ENCODE measurements around the gene CHI3L1. TPM values are rescaled to one million over a fixed set of nuclear protein-coding genes. Genes with fewer than 3 reads are reported as not detected.
A peak's percentile ranks its signal among the peaks of the same experiment; 100 is the strongest.
"Not testable (repeated sequence)": the region's sequence is repeated elsewhere in the genome, so short reads cannot be mapped to it uniquely, and the experiment has no call there.

Gene CHI3L1
- 0.12 and 0.48 TPM in 2 replicates for total RNA-seq

DNA sequence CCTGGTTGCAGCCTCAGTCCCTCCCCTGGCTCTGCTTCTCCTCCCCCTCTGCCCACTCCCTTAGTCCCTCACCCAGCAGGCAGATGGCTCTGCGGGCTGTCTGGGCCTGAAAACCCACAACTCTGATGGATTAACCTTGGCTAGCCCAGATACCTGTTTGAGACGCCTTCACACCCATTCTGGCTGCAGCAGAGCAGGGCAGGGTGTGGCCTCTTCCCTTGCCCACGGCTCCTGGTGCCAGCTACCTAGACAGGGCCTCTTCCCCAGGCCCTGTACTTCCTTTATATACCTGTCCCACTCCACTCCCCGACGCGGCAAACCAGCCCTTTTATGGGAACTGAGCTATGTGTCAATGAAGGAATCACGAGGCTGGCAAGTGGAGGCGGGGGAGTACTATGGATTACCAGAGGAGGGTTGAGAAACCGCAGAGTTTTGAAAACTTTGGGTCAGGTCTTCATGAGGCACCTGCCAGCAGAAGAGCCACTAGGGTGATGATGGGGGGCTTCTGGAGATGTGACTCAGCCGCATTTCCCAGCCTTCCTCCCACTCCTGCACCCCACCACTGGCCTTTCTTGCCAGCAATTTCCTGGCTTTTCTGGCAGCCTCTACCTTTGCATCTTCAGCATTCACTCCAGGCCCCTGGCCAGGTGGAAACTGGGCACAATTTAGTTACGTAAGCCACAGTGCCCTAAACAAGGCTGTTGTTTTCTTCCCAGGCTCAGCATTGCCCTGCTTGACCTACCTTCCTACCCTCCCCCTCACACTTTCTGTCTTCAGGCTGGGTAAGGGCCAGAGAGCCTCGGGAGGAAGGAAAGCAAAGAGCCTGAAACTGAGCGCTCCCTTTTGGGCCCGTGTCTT lies at the start of gene CHI3L1:
Gene CHI3L1 (minus strand): TSS at position 259 of the 858 bp plus-strand sequence. CDS start 81 bp downstream, at position 178.
- DNase-seq (ENCODE audit: extremely low read depth, low read depth, low spot score), result no peak

DNA sequence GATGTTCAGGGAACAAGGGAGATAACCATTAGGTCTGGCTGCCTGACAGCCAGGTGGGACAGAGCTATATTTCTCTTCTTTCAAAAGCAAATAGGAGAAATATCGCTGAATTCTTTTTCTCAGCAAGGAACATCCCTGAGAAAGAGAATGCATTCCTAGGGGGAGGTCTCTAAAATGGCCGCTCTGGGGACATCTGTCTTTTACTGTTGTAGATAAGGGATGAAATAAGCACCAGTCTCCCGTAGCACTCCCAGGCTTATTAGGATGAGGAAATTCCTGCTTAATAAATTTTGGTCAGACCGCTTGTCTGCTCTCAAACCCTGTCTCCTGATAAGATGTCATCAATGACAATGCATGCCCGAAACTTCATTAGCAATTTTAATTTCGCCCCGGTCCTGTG lies 48.4 kb upstream of the CHI3L1 start:
- not testable (repeated sequence) for DNase-seq (ENCODE audit: extremely low read depth, low read depth, low spot score)

DNA sequence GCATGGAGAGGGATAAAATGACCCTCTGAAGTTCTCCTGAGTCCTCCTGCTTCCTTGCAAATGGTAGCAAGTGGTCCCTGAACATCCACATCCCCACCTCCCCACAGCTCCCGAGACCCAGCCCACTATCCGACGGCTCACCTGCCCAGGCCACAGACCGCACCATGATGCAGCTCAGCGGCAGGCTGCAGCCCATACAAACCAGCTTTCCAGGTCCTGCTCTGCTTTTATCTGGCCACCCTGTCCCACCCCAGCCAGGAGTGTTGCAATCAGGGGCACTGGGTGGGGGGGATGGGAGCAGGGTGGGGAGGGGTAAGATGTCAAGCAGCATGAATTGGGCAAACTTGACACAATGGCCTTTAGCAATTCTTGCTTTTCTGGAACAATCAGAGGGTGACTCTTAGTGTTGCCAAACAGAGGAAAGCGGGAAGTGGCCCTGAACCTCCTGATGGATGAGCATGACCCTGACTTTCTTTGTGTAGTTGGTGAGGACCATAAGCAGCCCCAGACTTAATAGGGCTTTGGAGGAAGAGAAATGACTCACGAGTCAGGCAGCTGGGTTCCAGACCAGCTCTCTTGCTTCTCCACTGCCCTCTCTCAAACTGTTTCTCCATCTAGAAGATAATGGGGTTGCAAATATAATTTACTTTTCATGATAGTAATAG lies 43.1 kb upstream of the CHI3L1 start, which contains the start of gene CHIT1:
Gene CHIT1 (minus strand): TSS at position 203 of the 665 bp plus-strand sequence. CDS start 37 bp downstream, at position 166.
- DNase-seq (ENCODE audit: extremely low read depth, low read depth, low spot score), result no peak

DNA sequence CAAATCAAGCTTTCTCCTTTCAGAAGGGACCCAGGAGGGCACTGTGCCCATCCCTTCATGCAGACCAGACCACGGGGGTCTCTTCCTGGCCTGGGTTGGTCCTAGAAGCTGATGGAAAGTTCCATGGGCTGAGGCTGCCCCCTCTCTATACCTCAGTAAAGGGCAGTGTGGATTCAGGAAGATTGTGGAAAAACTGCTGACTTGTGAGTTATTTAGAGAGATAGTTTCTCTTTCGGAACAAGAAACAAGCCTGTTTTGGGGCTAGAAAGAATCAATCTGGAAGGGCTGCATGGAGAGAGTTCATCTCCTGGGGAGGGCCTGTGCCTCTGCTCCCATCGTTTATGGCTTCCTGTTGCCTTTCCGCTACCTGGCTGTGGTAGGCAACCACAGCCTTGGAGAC lies 42.2 kb upstream of the CHI3L1 start:
- DNase-seq (ENCODE audit: extremely low read depth, low read depth, low spot score), result no peak

DNA sequence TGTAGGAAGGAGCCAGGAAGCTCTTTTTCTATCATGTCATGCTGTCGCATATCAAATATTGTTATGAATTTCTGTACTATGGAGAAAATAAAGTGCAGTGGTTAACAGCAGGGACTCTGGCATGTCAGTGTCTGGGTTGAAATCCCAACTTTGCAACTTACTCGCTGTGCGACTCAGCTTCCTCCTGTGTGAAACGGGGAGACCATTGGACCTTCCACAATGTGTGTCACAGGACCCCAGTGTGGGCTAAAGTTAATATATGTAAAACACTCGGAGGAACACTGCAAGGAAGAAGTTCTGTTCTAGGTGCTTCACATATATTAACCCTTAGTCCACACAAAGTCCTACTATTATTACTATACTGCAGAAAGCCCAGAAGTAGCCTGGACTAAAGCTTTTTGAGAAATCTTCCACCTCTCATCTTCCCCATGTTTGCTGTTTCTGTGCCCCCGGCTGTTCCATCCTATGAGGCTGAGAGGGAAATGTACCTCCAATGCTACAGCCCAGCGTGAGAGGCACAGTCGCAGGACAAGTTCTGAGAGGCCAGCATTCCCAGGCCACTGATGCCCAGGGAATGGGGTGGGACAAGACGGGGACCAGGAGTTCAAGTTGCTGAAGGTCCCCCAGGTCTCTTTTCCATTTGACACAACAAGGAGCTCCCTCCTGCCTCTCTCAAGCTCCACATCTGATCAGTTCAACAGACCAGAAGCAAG lies 41.0 kb upstream of the CHI3L1 start:
- no peak for DNase-seq (ENCODE audit: extremely low read depth, low read depth, low spot score)

DNA sequence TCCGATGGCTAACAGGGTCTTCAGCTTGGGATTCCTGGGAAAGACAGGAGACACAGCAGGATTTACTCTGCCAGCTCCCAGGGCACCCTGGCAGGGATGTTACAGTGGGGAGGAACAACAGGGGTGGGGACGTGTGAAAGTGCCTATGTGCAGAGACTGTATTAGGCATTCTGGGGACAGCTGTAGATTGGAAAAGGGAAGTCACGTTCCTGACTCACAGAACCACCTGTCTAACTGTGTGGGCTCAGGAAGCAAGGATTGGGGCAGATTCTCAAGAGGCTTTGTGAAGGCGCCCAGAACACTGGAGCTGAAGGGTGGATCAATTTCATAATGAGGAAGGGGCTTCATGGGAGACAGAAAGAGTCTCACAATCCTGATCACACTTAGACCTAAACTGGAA lies 38.6 kb upstream of the CHI3L1 start:
- no peak for DNase-seq (ENCODE audit: extremely low read depth, low read depth, low spot score)

DNA sequence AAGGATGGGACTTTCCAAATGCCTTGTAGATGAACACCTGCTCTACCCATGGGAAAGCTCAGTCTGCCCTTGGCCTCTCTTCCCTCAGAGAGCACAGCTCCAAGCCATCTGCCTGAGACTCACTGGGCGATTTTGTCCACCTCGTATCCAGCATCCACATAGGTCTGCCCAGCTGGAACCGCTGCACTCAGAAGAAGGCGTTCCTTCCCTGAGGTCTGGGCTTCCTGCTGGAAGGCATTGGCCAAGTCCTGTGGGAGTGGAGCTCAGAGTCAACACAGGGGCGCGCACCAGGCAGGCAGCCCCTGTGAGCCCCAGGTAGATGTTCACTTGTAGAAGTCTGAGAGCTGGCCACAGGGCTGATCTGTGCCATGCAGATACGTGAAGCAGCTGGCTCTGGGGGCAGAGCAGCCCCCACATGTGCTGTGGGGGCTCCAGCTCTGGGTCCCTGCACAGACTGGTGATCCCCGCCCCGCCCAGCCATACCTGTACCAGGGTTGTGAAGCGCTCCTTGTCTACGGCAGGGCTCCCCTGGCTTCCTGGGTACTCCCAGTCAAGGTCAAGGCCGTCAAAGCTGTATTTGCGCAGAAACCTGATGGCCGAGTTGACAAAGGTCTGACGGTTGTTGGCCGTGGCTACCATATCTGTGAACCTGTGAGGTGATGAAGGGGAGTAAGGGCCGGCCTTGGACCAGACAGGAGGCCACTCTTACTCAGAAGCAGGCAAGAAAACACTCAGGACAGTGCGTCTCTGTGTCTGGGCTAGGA lies 36.7 kb upstream of the CHI3L1 start:
- DNase-seq (ENCODE audit: extremely low read depth, low read depth, low spot score), result no peak

DNA sequence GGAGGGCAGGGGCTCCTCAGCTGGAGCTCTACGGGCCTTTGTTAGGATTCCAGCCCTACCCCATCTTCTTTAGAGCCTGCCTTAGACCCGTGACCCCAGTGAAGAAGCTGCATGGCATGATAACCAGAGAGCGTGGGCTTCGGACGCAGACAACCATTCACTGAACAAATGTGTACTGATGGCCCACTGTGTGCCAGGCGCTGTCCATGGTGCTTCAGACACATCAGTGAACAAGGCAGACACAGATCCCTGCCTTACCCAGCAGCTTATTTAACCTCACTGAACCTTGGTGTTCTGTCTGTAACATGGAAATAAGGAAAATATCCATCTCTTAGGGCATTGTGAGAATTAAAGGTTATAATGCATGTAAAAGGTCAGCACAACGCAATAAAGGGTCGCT lies 33.4 kb upstream of the CHI3L1 start:
- DNase-seq (ENCODE audit: extremely low read depth, low read depth, low spot score), result no peak

DNA sequence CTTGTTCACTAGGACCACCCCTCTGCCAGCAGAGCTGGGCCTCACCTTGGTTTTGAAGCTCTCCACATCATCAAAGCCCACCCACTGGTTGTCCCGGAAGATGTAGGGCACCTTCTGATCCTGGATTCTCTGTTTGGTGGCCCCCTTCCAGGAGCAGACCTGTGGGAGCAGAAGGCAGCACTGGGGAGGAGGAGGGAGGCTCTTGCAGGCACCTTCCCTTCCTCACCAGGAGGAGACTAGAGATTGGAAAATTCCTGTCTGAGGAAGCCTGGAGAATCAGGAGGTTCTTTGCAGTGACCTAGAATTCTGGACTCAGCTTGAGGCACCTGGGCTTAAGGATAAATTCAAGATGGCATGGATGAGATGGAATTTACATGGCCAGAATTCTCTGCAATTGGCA lies 32.7 kb upstream of the CHI3L1 start:
- DNase-seq (ENCODE audit: extremely low read depth, low read depth, low spot score), result no peak

DNA sequence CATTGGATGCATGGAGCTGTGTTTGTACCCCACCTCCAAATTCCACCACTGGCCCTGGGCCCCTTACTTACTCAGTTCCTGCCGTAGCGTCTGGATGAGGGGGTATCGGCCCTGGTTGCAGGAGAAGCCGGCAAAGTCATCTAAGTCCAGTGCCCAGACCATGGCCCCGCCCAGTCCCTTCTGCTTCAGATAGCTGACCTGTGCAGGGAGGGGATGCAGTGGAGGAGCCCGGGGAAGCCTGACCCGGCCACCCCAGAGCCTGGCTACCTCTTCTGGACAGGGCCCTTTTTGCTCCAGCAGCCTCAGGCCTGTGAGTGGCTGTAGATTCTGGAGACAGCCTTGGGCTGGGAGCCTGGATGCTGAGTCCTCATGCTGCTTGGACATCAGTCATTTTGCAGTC lies 31.2 kb upstream of the CHI3L1 start:
- no peak for DNase-seq (ENCODE audit: extremely low read depth, low read depth, low spot score)

DNA sequence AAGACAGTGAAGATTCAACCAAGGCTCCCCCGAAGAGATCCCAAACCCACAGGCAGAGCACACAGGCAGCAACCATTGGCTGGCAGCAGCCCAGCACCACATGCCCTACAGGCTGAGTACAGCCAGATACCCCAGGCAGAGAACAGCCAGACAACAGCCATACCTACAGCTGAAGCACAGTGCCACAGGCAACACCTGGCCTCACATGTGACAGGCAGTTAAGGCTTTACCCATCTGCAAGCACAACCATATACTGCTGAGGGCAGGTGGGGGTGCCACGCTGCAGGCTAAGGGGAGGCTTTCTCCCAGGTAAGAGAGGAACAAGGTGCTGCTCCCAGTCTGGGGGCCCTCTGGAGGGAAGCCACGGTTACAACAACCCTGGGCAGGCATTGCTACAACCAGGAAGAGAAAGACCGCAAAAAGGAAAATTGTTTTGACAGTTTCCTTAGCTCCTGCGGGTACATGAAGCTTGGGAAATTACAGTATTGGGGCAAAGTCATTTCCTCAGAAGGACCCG lies 30.7 kb upstream of the CHI3L1 start:
- DNase-seq (ENCODE audit: extremely low read depth, low read depth, low spot score), result no peak

DNA sequence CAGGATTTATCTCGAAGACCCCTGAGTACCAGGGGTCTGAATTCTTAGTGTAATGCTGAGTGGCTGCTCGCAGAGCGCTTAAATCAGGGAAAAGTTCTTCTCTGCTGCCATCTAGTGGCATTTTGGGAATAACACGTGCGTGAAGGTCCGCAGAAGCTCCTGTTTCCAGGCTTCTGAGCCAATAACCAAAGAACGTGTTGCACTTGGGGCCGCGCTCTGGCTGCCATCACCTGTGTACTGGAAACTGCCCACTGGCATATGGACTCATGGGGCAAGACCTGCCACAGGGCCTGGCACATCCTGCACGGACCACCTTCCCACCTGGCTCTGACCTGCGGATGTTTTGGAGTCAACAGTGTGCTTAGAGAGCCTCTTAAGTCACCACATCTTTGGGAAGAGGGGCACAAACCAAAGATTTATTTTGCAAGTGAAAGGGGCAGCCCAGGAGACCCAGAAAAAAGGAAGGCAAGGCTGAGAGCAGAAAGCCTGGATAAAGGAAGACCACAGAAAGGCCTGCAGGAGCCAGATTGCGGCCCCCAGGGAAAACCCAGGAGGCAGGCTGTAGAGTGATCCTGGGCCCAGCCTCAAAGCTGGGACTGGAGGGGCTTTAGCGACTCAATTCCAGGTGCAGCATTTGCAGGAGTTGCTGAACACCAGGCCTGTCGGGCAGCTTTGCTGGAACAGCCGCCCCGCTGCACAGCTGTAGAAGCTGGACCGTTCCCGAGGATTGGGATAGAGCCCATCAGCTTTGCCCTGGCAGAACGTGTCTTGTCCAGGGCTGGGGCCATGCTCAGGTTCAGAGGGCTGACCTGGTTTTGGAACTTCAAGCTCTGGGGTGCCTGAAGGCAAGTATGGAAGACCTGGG lies 30.0 kb upstream of the CHI3L1 start:
- DNase-seq (ENCODE audit: extremely low read depth, low read depth, low spot score), result peak; percentile 23

DNA sequence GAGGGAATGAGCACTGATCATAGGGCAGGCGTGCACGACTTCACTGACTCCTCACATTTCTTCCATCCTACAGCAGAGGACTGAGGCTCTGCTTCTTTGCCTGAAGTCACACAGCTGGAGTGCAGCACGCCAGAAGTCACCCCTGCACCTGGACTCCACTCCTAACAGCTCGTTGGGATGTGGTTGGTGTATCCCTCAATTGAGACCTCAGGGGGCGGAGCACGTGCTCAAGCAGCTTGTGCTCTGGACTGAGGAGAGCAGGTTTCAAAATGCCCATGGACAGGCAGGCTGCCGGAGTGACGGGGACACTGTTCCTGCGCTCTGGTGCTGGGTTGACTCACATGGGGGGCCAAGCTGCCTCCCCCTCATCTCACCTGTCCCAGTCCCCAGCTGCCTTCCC lies 29.1 kb upstream of the CHI3L1 start:
- DNase-seq (ENCODE audit: extremely low read depth, low read depth, low spot score), result no peak

DNA sequence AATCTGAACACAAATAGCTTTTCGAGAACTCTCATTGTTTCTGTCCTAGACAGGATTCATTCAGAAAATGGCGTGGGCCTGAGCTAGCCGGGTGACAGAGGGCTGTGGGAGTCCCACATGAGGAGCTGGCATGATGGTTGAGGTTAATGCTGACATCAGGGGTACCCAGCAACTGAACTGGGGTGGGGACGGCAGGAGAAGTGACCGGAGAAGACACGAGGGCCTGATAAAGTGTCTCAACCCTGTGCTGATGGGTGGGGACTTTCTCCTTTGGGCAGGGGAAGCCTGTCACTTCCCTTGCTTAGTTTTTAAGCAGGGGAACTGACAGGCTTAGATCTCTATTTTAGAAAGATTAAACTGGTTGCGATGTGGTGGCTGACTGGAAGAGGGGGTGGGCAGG lies 28.4 kb upstream of the CHI3L1 start:
- no peak for DNase-seq (ENCODE audit: extremely low read depth, low read depth, low spot score)

DNA sequence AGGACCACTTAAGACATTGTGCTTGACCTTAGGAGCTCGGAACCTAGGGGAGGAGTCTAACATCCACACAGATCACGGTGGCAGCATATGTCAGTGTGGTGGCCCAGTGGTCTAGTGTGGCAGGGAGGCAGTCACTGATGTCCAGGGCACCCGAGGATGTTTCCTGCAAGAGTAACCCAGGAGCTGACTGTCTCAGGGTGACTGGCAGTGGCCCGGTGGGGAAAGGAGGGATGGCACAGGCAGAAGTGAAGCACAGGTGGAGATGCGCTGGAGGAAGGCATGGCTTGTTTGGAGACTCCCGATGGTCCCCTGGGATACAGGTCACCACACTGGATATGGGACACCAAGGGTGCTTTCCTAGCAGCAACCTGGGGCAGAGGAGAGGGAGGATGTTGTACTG lies 26.6 kb upstream of the CHI3L1 start:
- DNase-seq (ENCODE audit: extremely low read depth, low read depth, low spot score), result no peak

DNA sequence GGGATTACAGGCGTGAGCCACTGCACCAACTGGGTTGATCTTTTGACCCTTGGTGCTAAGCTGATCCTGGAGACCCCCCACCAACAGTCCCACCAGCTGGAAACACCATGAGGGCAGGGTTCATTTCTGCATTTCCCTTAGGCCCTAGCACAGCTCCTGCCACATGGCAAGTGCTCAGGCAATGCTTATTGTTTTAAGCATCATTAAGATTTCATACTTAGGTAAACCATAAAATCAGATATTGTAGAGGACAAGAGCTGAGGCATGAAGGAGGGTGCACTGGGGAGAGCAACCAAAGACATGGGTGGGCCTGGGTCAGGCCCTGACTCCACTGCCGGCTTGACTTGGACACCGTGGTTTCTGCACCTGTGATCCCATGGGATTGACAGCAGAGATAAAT lies 25.3 kb upstream of the CHI3L1 start:
- no peak for DNase-seq (ENCODE audit: extremely low read depth, low read depth, low spot score)

DNA sequence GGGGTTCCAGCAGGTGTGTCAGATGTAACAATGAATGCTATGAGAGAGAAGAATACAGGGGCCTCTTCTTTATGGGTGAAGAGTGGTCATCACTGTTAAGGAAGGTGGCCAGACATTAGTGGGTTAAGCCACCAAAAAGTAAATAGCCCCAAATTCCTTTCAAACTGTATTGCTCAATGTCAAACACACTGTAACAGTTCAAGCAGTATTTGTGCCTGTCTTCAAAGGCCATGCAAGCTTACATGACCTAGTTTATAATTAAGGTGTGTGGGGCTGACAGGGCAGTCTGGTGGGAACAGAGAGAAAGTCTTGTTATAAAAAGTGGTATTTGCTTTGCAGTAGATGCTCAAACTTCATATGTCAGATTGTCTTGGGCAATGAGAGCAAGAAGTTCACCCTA lies 24.5 kb upstream of the CHI3L1 start:
- DNase-seq (ENCODE audit: extremely low read depth, low read depth, low spot score), result no peak

DNA sequence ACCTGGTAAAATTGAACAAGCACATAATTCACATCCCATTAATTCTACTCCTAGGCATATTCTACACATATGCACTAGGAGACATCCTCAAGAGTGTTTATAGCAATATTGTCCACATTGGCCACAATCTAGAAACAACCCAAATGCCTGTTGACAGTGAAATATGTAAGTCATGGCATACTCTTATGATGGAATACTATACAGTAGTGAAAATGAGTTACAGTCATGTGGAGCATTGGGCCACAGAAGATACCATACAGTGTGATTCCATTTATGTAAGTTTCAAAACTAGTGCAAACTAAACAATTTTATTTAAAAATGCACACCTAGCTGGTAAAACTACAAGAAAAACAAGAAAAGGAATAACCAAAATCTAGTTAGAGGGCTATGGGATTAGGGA lies 23.8 kb upstream of the CHI3L1 start:
- DNase-seq (ENCODE audit: extremely low read depth, low read depth, low spot score), result no peak

DNA sequence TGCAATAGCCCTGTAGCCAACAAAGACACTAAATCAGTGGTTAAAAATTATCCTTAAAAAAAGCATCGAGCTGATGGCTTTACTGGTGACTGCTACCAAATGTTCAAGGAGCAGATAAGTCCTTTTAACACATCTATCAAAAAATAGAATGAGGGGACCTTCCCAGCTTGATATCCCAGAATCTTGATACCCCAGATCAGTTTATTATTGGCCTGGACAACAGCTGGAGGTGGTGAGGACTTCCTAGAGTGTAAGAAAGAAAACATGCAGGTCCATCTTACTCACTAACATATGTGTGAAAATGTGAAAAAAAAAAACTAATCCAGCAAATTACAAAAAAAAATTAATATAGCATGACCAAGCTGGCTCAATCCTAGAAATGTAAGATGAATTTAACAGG lies 21.7 kb upstream of the CHI3L1 start:
- DNase-seq (ENCODE audit: extremely low read depth, low read depth, low spot score), result no peak

DNA sequence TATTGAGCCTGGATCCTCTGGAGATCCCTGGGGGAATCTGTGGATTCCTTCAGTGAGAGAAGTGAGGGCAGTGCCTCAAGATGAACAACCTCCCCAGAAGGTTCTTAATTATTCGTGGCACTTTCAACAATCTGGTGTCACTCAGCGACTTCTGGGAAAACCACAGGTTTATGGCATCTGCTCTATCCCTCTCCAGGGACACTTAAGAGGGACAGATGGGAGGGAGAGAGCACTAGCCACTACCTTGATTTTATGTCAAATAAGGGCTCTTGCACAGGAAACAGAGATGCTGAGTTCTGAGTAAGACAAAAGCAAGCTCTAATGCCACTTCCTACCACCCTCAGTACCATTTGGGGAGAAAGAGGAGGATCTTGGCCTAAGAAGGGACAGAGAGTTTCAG lies 21.2 kb upstream of the CHI3L1 start:
- DNase-seq (ENCODE audit: extremely low read depth, low read depth, low spot score), result no peak

All from glomerular endothelial cell (primary cell).